Measurements from ENCODE around the gene GNAS-AS1. TPM values are rescaled to one million over a fixed set of nuclear protein-coding genes. Genes with fewer than 3 reads are reported as not detected.

Gene GNAS-AS1
- total and polyA plus RNA-seq, 12 donors: 0.09 to 1.00 (median 0.24) TPM; not detected in 5

GRCh38 chr20:58840816-58841538 lies 9.7 kb downstream of the GNAS-AS1 start:
- Histone ChIP-seq H3K9me3 (replicated peaks in 1 of 3) (no peaks in the 10 kb centered on the region), H3K4me3 (no peak overlapping the region), H3K27ac (peak overlapping the region in 1 of 5 donors; percentile 44), H3K27me3 (no peaks in the 10 kb centered on the region), H3K4me1 (replicated peaks in 1 of 2) (no peaks in the 10 kb centered on the region), H3K36me3 (replicated peaks in 1 of 2) (no peaks in the 10 kb centered on the region)
- no peak for DNase-seq
- TF ChIP-seq CTCF (IDR thresholded peaks at IDR 0.05) (no peak), POLR2A (IDR thresholded peaks at IDR 0.05) (no peak)
- intact Hi-C loops (cut with DNase I): loop anchor here in 1 of 2 donors (10.0 kb wide), 1 partner anchor 606 kb away; no protein-coding TSS in a partner anchor
- WGBS, 4 donors: 56 to 59% (median 57%) methylated on average over 44 to 51 of the region's 51 CpGs

- 45 to 86% (median 53%) methylated on average over 46 to 67 of the region's 67 CpGs for WGBS, 4 donors
- no peaks in the 10 kb centered on the region for H3K27me3 ChIP-seq
- no peak for DNase-seq
- no peaks in the 10 kb centered on the region for H3K4me1 ChIP-seq (replicated peaks in 1 of 2)
- H3K9me3 ChIP-seq (replicated peaks in 1 of 3): no peaks in the 10 kb centered on the region
- no peak for TF ChIP-seq CTCF (IDR thresholded peaks at IDR 0.05)
- no peak for TF ChIP-seq POLR2A (IDR thresholded peaks at IDR 0.05)
- no peaks in the 10 kb centered on the region for H3K36me3 ChIP-seq (replicated peaks in 1 of 2)
- intact Hi-C loops (cut with DNase I): loop anchor here in 1 of 2 donors (10.0 kb wide), 1 partner anchor 605 kb away; no protein-coding TSS in a partner anchor
- peak overlapping the region in 1 of 5 donors; percentile 38 for H3K27ac ChIP-seq
- H3K4me3 ChIP-seq: no peak overlapping the region
These were observed 10.5 kb downstream of the GNAS-AS1 start for GRCh38 chr20:58839991-58840747.

- WGBS, 4 donors: 45 to 72% (median 60%) methylated on average over 6 to 27 of the region's 27 CpGs
- no peaks in the 10 kb centered on the region for H3K9me3 ChIP-seq (replicated peaks in 1 of 3)
- H3K36me3 ChIP-seq (replicated peaks in 1 of 2): no peaks in the 10 kb centered on the region
- no peaks in the 10 kb centered on the region for H3K27me3 ChIP-seq
- TF ChIP-seq CTCF (IDR thresholded peaks at IDR 0.05): peak in 5 of 6 experiments; percentile 6 to 46 (median 32)
- TF ChIP-seq POLR2A (IDR thresholded peaks at IDR 0.05): no peak
- no peaks in the 10 kb centered on the region for H3K4me1 ChIP-seq (replicated peaks in 1 of 2)
- peak in 5 of 7 donors; percentile 30 to 79 (median 40) for DNase-seq
- no peak overlapping the region for H3K27ac ChIP-seq
- no peak overlapping the region for H3K4me3 ChIP-seq
- intact Hi-C loops (cut with DNase I): no loop called here
These were observed 11.2 kb downstream of the GNAS-AS1 start for GRCh38 chr20:58839474-58839874.

DNA sequence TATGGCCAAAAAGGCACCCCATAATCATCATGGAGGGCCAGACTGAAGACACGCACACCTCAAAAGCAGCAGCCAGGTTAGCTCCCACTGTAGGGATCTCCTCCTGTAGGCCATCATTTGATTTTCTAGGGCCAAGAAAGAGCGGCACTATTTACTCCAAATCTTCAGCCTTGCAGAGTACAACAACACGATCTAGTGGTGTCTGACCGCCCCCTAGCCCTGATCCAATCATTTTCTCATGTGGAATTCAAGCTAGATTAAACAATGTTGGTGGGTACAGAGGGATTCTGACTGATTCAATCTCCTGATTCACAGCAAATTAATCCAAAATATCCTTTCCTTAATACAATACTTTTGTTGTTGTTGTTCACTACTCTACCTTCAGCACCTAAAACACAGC lies 12.5 kb downstream of the GNAS-AS1 start:
- no peaks in the 10 kb centered on the region for H3K9me3 ChIP-seq (replicated peaks in 1 of 3)
- intact Hi-C loops (cut with DNase I): no loop called here
- TF ChIP-seq CTCF (IDR thresholded peaks at IDR 0.05) (no peak), POLR2A (IDR thresholded peaks at IDR 0.05) (no peak)
- WGBS, 4 donors: 59 to 84% (median 71%) methylated on average over 3 to 4 of the region's 4 CpGs
- no peaks in the 10 kb centered on the region for H3K36me3 ChIP-seq (replicated peaks in 1 of 2)
- DNase-seq: no peak
- no peaks in the 10 kb centered on the region for H3K27me3 ChIP-seq
- H3K27ac ChIP-seq: no peak overlapping the region
- no peaks in the 10 kb centered on the region for H3K4me1 ChIP-seq (replicated peaks in 1 of 2)
- no peak overlapping the region for H3K4me3 ChIP-seq

Measured in adrenal gland (tissue), 12 donors.